Measurements from ENCODE around the gene BUB1B.
A peak's percentile ranks its signal among the peaks of the same experiment; 100 is the strongest.

BUB1B gene

DNA sequence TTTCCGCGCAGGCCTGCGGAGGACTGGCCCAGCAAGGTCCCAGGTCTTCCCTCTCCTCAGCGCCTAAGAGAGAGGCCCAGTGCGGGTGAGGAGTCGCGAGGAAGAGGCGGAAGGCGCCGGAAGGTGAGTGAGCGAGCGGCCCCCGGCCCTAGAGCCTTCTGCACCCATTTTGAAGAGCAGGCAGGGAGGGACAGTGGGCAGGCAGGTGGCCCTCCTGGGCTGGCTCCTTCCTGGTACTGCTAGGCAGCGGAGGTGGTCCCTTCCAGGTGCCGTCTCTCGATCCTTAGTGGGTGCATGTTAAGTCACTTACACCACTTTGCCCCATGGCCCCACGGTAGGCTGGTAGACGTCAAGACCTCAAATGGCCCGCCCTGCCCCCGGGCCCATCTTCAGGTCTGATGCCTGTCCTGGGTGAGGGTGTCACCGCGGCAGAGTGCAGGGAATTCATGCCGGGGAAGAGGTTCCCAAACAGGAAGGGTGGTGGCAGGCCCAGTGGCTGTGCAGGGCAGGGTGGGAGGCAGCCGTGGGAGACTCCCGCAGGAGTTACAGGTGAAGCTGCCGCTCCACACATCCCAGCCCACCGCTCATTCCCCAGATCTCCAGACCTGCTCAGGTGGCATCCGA, 92.4 kb downstream of the BUB1B start:
- H3K9me3 Mint-ChIP-seq, result no peaks in the 10 kb centered on the region
- peaks cover 61% of the 10 kb centered on the region for H3K27me3 Mint-ChIP-seq
- H3K36me3 Mint-ChIP-seq (ENCODE audit: low read depth), result no peaks in the 10 kb centered on the region
- peaks cover 7% of the 10 kb centered on the region for H3K4me1 Mint-ChIP-seq (ENCODE audit: low read depth)
- intact Hi-C loops (cut with micrococcal nuclease), result loop anchor here (1.0 kb wide), 1 partner anchor 36 kb away; no protein-coding TSS in a partner anchor
- peak overlapping the region; percentile 57 for H3K4me3 Mint-ChIP-seq
- H3K27ac Mint-ChIP-seq, result no peak overlapping the region

DNA sequence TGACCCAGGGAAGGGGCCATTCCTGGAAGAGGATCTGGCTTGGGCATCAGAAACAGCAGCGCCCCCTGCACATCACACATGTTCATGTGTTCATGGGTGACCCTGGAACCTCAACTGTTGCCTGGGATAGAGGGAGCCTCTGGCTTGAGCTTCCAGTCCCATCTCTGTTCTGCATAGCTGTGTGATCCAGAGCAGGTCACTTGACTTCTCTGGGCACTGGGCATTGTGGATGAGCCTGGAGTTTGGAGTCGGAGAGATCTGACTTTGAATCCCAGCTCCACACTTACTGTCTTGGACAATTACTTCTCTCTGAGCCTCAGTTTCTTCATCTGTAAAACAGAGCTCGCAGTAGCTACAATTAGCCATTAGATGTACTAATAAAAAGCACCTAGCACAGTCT, 93.6 kb downstream of the BUB1B start:
- peaks cover 64% of the 10 kb centered on the region for H3K27me3 Mint-ChIP-seq
- no peaks in the 10 kb centered on the region for H3K36me3 Mint-ChIP-seq (ENCODE audit: low read depth)
- H3K4me3 Mint-ChIP-seq, result no peak overlapping the region
- intact Hi-C loops (cut with micrococcal nuclease), result no loop called here
- H3K4me1 Mint-ChIP-seq (ENCODE audit: low read depth), result peaks cover 7% of the 10 kb centered on the region
- no peak overlapping the region for H3K27ac Mint-ChIP-seq
- H3K9me3 Mint-ChIP-seq, result no peaks in the 10 kb centered on the region

DNA sequence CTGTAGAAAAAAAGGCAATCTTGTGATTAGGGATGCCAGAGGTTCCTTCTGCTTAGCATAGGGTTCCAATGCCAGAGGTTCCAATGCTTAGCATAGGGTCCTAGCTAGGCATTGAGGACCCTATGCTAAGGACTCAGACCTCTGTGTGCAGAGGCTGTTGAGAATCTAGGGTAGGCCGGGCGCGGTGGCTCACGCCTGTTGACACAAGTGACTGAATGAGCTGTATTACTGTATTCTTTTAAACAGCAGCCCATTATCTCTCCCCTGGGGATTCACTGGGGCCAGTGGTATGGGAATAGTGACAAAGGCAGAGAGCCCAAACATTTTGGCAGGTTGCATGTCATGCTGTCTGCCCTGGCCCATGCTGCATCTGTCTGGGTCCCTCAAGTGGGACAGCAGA, 94.2 kb downstream of the BUB1B start:
- H3K36me3 Mint-ChIP-seq (ENCODE audit: low read depth), result no peaks in the 10 kb centered on the region
- H3K4me3 Mint-ChIP-seq, result no peak overlapping the region
- intact Hi-C loops (cut with micrococcal nuclease), result no loop called here
- H3K4me1 Mint-ChIP-seq (ENCODE audit: low read depth), result peaks cover 7% of the 10 kb centered on the region
- H3K27ac Mint-ChIP-seq, result no peak overlapping the region
- no peaks in the 10 kb centered on the region for H3K9me3 Mint-ChIP-seq
- peaks cover 58% of the 10 kb centered on the region for H3K27me3 Mint-ChIP-seq

DNA sequence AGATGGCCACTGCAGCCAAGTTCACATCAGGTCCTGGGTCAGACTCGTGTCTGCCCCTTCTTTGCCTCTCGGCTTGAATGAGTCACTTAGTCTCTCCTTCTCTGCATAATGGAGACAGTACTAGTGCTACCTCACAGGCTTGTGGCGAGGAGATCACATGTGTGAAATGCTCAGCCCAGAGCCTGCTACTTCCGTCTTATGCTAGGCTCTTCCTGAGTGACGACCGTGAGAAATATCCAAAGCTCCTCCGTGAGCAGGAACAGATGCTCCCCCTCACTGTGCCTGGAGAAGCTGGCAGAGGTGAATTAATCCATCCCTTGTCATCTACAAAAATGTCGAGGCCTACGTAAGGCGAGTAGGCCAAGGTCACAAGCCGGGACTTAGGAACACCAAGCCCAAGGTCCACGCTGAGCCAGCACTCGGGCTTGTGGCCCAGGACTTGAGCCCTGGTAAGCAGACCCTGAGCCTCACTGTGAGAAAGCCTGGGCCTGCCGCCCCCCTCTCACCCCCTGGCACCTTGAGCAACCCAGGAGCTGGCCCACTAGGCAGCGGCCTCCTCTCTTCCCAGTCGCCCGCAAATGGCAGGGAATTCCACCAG, 95.9 kb downstream of the BUB1B start:
- Mint-ChIP-seq H3K36me3 (ENCODE audit: low read depth) (no peaks in the 10 kb centered on the region), H3K4me3 (no peak overlapping the region), H3K4me1 (ENCODE audit: low read depth) (peaks cover 7% of the 10 kb centered on the region), H3K9me3 (no peaks in the 10 kb centered on the region), H3K27me3 (peaks cover 48% of the 10 kb centered on the region), H3K27ac (no peak overlapping the region)
- intact Hi-C loops (cut with micrococcal nuclease), result no loop called here

DNA sequence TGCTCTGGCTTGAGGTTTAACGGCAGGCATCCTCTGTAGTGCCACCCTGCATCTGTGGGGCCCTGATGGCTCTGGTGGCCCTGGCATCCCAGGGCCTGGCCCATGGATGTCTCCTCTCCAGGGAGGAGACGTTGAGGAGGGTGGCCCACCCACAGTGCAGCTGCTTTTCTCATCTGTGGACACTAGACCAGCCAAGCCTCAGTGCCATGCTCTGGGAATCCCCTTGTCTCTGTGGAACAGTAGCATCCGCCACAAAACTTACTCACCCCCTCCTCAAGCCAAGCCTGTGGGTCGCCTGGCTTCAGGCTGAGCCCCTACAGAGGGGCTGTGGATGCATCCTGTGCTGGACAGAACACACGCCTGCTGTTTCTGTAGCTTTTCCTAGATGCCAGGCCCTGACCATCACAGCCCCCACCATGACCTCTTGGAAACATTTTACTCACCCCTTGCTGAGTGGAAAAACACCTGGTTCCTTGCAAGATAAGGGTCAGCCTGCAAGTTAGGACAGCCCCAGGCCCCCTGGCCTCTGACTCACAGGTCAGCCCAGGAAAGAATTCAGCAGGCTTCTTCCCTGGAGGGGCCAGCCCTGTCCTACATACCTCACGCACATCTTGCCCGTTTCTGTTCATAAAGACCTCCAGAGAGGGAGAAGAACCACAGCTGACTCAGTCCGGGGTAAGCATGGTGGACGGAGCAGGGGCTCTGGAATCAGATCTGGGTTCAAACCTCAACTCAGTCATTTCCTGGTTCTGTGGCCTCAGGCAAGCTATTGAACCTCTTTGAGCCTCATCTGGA, 97.0 kb downstream of the BUB1B start:
- intact Hi-C loops (cut with micrococcal nuclease), result no loop called here
- peaks cover 7% of the 10 kb centered on the region for H3K4me1 Mint-ChIP-seq (ENCODE audit: low read depth)
- H3K4me3 Mint-ChIP-seq, result no peak overlapping the region
- H3K27ac Mint-ChIP-seq, result no peak overlapping the region
- H3K36me3 Mint-ChIP-seq (ENCODE audit: low read depth), result no peaks in the 10 kb centered on the region
- H3K27me3 Mint-ChIP-seq, result peaks cover 42% of the 10 kb centered on the region
- no peaks in the 10 kb centered on the region for H3K9me3 Mint-ChIP-seq

DNA sequence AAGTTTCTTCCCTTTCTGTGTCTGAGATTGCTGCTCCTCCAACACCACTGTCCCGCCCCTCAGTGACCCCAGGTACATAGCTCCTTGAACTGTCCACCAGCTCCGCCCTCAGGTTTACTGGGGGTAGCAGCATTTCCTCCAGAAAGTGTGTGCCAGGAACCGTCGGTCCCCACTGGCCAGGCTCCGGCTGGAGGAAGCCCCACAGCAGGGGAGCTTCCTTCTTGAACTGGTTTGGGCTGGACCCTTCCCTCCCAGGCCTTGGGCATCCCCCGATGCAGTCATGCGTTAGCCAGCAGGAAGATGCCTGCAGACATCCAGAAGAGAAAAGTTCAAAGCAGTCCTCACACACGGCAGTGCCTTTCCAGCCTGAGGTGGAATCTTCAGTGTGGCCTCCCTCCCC, 97.7 kb downstream of the BUB1B start:
- intact Hi-C loops (cut with micrococcal nuclease), result no loop called here
- Mint-ChIP-seq H3K9me3 (no peaks in the 10 kb centered on the region), H3K36me3 (ENCODE audit: low read depth) (no peaks in the 10 kb centered on the region), H3K27ac (no peak overlapping the region), H3K4me3 (no peak overlapping the region), H3K4me1 (ENCODE audit: low read depth) (peaks cover 8% of the 10 kb centered on the region), H3K27me3 (peaks cover 37% of the 10 kb centered on the region)

DNA sequence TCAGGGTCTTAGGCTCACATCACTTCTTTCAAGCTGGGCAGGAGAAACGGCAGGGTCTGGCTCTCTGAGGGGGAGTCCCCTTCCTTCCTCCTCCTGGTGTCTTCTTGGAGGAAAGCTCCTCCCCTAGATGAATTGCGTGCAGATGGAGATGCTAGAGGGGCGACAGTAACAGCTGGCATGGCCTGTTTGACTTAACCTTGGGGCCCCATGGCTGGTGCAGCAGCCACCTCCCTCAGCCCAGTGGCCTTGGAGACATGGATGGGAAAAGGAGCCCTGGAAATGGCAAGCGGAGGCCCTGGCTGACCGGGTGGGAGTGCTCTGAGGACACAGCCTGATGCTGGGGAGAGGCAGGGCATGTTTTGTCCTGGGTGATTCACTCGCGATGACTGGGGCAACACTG, 98.2 kb downstream of the BUB1B start:
- intact Hi-C loops (cut with micrococcal nuclease), result no loop called here
- H3K27ac Mint-ChIP-seq, result no peak overlapping the region
- peaks cover 32% of the 10 kb centered on the region for H3K27me3 Mint-ChIP-seq
- H3K36me3 Mint-ChIP-seq (ENCODE audit: low read depth), result no peaks in the 10 kb centered on the region
- no peak overlapping the region for H3K4me3 Mint-ChIP-seq
- H3K9me3 Mint-ChIP-seq, result no peaks in the 10 kb centered on the region
- H3K4me1 Mint-ChIP-seq (ENCODE audit: low read depth), result peaks cover 8% of the 10 kb centered on the region

DNA sequence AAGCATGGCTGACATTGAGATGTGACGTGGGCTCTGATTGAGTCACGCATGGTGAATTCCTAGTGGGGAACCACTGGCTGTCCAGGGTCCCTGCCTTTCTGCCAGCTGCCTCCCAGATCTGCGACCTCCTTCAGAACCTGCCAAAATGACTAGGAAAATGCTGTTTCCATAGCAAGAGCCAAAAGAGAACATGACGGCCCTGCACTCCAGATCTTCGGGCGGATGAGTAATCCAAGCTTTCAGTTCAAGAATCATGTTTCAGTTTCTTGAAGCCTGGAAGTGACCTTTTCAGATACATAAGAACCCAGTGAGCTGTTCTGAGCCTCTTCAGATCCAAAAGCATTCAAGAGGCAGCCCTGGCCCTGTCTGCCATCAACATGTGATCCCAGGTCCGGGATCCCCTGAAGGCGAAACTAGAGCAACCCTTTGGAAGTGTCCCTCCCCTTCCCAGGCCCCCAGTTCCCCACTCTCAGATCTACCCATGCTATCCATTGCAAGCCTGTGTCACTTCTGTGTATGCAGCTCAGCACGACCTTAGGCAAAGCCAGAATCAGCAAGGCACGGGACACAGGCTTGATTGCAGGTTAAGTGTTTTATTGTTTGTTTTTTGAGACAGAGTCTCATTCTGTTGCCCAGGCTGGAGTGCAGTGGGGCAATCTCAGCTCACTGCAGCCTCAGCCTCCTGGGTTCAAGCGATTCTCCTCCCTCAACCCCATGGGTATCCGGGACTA, 102.3 kb downstream of the BUB1B start:
- H3K27me3 Mint-ChIP-seq, result peaks cover 20% of the 10 kb centered on the region
- H3K4me3 Mint-ChIP-seq, result no peak overlapping the region
- intact Hi-C loops (cut with micrococcal nuclease), result no loop called here
- H3K4me1 Mint-ChIP-seq (ENCODE audit: low read depth), result peaks cover 15% of the 10 kb centered on the region
- H3K9me3 Mint-ChIP-seq, result no peaks in the 10 kb centered on the region
- H3K36me3 Mint-ChIP-seq (ENCODE audit: low read depth), result no peaks in the 10 kb centered on the region
- no peak overlapping the region for H3K27ac Mint-ChIP-seq

DNA sequence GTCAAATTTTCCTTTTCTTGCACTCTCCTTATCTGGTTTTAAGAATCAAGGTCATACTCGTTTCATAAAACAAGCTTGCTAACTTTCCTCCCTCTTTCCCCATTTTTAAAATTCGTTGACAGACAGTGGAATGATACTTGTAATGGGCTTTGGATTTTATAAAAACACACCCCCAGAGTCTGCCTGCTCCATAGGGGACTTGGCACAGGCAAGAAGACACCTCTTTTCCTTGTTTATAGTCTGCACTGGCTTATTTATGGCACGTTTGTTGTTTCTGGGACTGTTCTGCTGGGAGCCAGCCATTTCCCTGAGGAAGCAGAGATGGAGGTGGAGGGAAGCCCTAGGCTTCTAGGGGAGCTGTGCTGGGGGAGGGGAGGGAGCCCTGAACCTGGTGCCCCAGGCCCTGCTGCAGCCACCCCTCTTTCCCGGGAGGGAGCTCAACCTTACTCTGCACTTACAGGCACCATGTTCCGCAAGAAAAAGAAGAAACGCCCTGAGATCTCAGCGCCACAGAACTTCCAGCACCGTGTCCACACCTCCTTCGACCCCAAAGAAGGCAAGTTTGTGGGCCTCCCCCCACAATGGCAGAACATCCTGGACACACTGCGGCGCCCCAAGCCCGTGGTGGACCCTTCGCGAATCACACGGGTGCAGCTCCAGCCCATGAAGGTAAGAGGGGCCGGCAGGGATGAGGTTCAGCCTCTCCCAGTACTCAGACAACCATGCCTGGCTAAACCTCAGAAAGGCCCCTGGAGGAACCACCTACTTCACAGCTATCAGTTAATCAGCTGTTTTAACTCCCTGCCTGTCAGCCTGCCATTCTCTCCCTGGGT, 103.7 kb downstream of the BUB1B start:
- peaks cover 13% of the 10 kb centered on the region for H3K27me3 Mint-ChIP-seq
- H3K4me3 Mint-ChIP-seq, result no peak overlapping the region
- H3K27ac Mint-ChIP-seq, result no peak overlapping the region
- intact Hi-C loops (cut with micrococcal nuclease), result no loop called here
- no peaks in the 10 kb centered on the region for H3K9me3 Mint-ChIP-seq
- peaks cover 15% of the 10 kb centered on the region for H3K4me1 Mint-ChIP-seq (ENCODE audit: low read depth)
- H3K36me3 Mint-ChIP-seq (ENCODE audit: low read depth), result no peaks in the 10 kb centered on the region

DNA sequence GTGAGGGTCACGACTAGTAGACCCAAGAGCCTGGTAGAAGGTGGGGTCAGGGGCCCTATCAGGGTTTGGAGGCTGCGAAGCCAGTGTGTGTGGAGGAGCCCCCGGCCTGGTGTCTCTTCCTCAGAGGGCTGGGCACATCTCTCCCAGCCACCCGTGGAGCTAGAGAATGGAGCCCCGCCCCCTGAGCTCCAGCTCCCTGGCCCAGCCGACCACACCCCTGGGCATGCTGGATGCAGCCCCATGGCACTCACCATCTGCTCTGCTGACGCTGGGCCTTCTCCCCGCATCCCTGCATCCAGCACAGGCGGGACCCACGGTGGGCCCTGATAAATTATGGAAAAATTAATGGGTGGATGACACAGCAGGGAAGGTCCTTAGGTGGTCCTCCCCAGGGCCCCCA, 104.5 kb downstream of the BUB1B start:
- Mint-ChIP-seq H3K4me1 (ENCODE audit: low read depth) (peaks cover 15% of the 10 kb centered on the region), H3K27ac (no peak overlapping the region), H3K36me3 (ENCODE audit: low read depth) (no peaks in the 10 kb centered on the region), H3K27me3 (peaks cover 13% of the 10 kb centered on the region), H3K9me3 (no peaks in the 10 kb centered on the region), H3K4me3 (no peak overlapping the region)
- intact Hi-C loops (cut with micrococcal nuclease), result no loop called here

DNA sequence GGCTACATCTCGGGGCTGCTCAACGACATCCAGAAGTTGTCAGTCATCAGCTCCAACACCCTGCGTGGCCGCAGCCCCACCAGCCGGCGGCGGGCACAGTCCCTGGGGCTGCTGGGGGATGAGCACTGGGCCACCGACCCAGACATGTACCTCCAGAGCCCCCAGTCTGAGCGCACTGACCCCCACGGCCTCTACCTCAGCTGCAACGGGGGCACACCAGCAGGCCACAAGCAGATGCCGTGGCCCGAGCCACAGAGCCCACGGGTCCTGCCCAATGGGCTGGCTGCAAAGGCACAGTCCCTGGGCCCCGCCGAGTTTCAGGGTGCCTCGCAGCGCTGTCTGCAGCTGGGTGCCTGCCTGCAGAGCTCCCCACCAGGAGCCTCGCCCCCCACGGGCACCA, 105.0 kb downstream of the BUB1B start:
- H3K9me3 Mint-ChIP-seq, result no peaks in the 10 kb centered on the region
- H3K4me1 Mint-ChIP-seq (ENCODE audit: low read depth), result peaks cover 15% of the 10 kb centered on the region
- H3K4me3 Mint-ChIP-seq, result no peak overlapping the region
- no peaks in the 10 kb centered on the region for H3K36me3 Mint-ChIP-seq (ENCODE audit: low read depth)
- H3K27ac Mint-ChIP-seq, result no peak overlapping the region
- intact Hi-C loops (cut with micrococcal nuclease), result no loop called here
- peaks cover 13% of the 10 kb centered on the region for H3K27me3 Mint-ChIP-seq

DNA sequence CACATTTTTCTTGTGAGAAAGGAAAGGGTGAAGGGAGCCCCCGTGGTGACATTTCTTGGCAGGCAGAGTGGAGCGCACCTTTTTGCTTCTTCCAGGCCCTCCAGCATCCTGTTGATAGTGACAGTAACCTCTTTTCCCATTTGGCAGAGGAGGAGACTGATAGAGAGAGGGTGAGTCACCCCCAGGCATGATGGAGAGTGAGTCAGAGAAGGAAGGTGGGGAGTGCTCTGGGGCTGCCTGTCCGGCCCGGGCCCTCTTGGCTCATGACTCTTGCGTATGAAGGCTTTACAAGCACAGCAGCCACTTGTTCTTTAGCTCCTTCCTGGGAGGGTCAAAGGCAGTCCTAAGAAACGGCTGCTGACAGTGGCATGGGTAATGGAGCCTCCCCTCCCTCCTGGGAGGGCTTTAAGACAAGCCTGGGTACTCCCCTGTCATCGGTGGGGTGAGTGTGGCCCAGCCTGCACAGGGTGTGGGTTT, 106.0 kb downstream of the BUB1B start:
- H3K4me1 Mint-ChIP-seq (ENCODE audit: low read depth), result peaks cover 15% of the 10 kb centered on the region
- intact Hi-C loops (cut with micrococcal nuclease), result no loop called here
- peaks cover 11% of the 10 kb centered on the region for H3K27me3 Mint-ChIP-seq
- H3K9me3 Mint-ChIP-seq, result no peaks in the 10 kb centered on the region
- H3K4me3 Mint-ChIP-seq, result no peak overlapping the region
- H3K27ac Mint-ChIP-seq, result peak overlapping the region; percentile 15
- H3K36me3 Mint-ChIP-seq (ENCODE audit: low read depth), result no peaks in the 10 kb centered on the region

DNA sequence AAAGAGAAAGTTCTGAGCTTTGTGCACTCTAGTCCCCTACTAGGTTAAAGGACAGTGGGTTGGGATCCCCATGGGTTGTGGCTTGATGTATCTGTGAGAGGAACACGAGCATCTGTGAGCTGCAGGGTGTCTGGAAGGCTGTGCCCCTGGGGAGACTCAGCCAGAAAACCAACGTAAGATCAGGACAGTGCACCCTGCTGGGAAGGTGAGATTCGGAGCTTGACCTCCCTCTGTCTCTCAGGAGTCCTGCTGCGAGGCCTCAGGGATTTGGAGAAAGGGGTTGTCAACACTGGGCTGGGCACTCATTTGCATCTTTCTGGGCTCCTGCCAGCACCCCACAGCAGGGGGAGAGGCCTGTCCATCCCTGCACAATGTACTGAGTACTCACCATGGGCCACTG, 106.8 kb downstream of the BUB1B start:
- H3K9me3 Mint-ChIP-seq, result no peaks in the 10 kb centered on the region
- H3K4me3 Mint-ChIP-seq, result no peak overlapping the region
- no peak overlapping the region for H3K27ac Mint-ChIP-seq
- no peaks in the 10 kb centered on the region for H3K36me3 Mint-ChIP-seq (ENCODE audit: low read depth)
- peaks cover 15% of the 10 kb centered on the region for H3K4me1 Mint-ChIP-seq (ENCODE audit: low read depth)
- H3K27me3 Mint-ChIP-seq, result peaks cover 8% of the 10 kb centered on the region
- intact Hi-C loops (cut with micrococcal nuclease), result no loop called here
